OCI-LY7 (cell line): ENCODE results near the gene KIDINS220.

Source experiments
- CTCF ChIP-seq: fragments of 200-600 bp; sonication (generic); conservative IDR thresholded peaks from 2 replicates; pipeline ENCODE4 v1.5.1; 2014; ENCODE audit warnings: mild to moderate bottlenecking, antibody characterized with exemption, low read length, moderate library complexity, mixed read lengths
- EZH2phosphoT487 ChIP-seq: fragments of 200-600 bp; sonication (generic); IDR thresholded peaks from 2 replicates; pipeline ENCODE4 v1.6.1; 2018; ENCODE audit warnings: low read depth, borderline replicate concordance, mild to moderate bottlenecking, mixed run types, antibody characterized with exemption, low read length, moderate library complexity, mixed read lengths

- TF ChIP-seq EZH2phosphoT487 (no peak), CTCF (no peak)
Measured at GRCh38 chr2:8721410-8721809, 116.0 kb downstream of the KIDINS220 start.
